ENCODE data around the gene NR2F1-AS1.

GRCh38 chr5:93591323-93591945 lies 10.4 kb upstream of the NR2F1-AS1 start:
- TF ChIP-seq ATF6 (CRISPR knock-in tag; IDR thresholded peaks at IDR 0.05), result no peak
- TF ChIP-seq ZNF121 (CRISPR knock-in tag; IDR thresholded peaks at IDR 0.05), result no peak
